SK-N-SH (cell line): Measurements from ENCODE around the gene HOXD10. TPM values are rescaled to one million over a fixed set of nuclear protein-coding genes. Genes with fewer than 3 reads are reported as not detected.

ENCODE experiments used
- CTCF ChIA-PET: fragments of 300-600, 350-600 bp; formaldehyde crosslinking; extraction: SDS; loops from one replicate; lab custom pipeline; 2021; lab: Yijun Ruan, JAX
- POLR2A ChIA-PET: fragments of 350-600 bp; sonication (Branson Sonifier 250); formaldehyde crosslinking; extraction: SDS; loops from one replicate; lab custom pipeline; 2020; ENCODE audit warnings: antibody characterized with exemption, inconsistent platforms; lab: Yijun Ruan, JAX
- DNase-seq: peaks from one replicate; pipeline ENCODE4 v3.0.0; 2012
- H2AFZ ChIP-seq: fragments of 200-600 bp; sonication (generic); 2 replicates; pipeline ENCODE4 v1.8.1; 2016; ENCODE audit warnings: antibody characterized with exemption, mild to moderate bottlenecking, low read depth
- H3F3A ChIP-seq: fragments of 200-600 bp; sonication (generic); replicated peaks from 2 replicates; pipeline ENCODE3; 2016; ENCODE audit warnings: antibody characterized with exemption, mild to moderate bottlenecking; ENCODE audit not compliant: insufficient read depth
- H3K27ac ChIP-seq, 2 experiments: fragments of 200-500 bp in 1 of 2; fragments of 200-600 bp in 1 of 2; sonication (Bioruptor generic) in 1 of 2; sonication (generic), shearing (Covaris generic) in 1 of 2; 2 replicates each; pipeline versions ENCODE4 v1.5.1 to v1.6.1; 2014 to 2016; ENCODE audit warnings: low read depth in 2 of 2, inconsistent platforms in 1 of 2, low read length in 1 of 2, mild to moderate bottlenecking in 1 of 2, mixed read lengths in 1 of 2
- H3K27me3 ChIP-seq: fragments of 200-600 bp; sonication (generic), shearing (Covaris generic); 2 replicates; pipeline ENCODE4 v1.6.1; 2016; ENCODE audit warnings: mixed run types; ENCODE audit not compliant: insufficient read depth
- H3K36me3 ChIP-seq, 2 experiments: fragments of 200-500 bp in 1 of 2; fragments of 200-600 bp in 1 of 2; sonication (Bioruptor generic) in 1 of 2; sonication (generic) in 1 of 2; replicated peaks in 1 of 2; 2 replicates each; pipeline versions ENCODE3 to v1.5.1; 2014 to 2016; ENCODE audit warnings: low read length in 1 of 2, mild to moderate bottlenecking in 1 of 2; ENCODE audit not compliant: insufficient read depth in 2 of 2, control insufficient read depth in 1 of 2
- H3K4me1 ChIP-seq, 2 experiments: fragments of 200-500 bp in 1 of 2; fragments of 200-600 bp in 1 of 2; sonication (Bioruptor generic) in 1 of 2; sonication (generic), shearing (Covaris generic) in 1 of 2; 2 replicates each; pipeline versions ENCODE4 v1.5.1 to v1.6.1; 2014 to 2016; ENCODE audit warnings: low read depth in 1 of 2, low read length in 1 of 2, mixed run types in 1 of 2; ENCODE audit not compliant: insufficient read depth in 2 of 2, control insufficient read depth in 1 of 2
- H3K4me2 ChIP-seq: fragments of 200-600 bp; sonication (generic), shearing (Covaris generic); 2 replicates; pipeline ENCODE4 v1.6.1; 2017; ENCODE audit warnings: mixed run types
- H3K4me3 ChIP-seq, 2 experiments: fragments of 200-500 bp in 1 of 2; fragments of 200-600 bp in 1 of 2; sonication (Bioruptor generic) in 1 of 2; sonication (generic), shearing (Covaris generic) in 1 of 2; 2 replicates each; pipeline versions ENCODE4 v1.5.1 to v1.8.1; 2014 to 2016; ENCODE audit warnings: low read depth in 2 of 2, inconsistent platforms in 1 of 2, low read length in 1 of 2, mild to moderate bottlenecking in 1 of 2, mixed read lengths in 1 of 2, moderate library complexity in 1 of 2
- H3K79me2 ChIP-seq: fragments of 200-600 bp; sonication (generic); 2 replicates; pipeline ENCODE4 v1.8.1; 2017; ENCODE audit warnings: mild to moderate bottlenecking; ENCODE audit not compliant: insufficient read depth
- H3K9ac ChIP-seq: fragments of 200-600 bp; sonication (generic); 2 replicates; pipeline ENCODE4 v1.6.1; 2017; ENCODE audit warnings: mixed run types
- H3K9me2 ChIP-seq: fragments of 200-600 bp; sonication (generic); 2 replicates; pipeline ENCODE4 v1.6.1; 2017; ENCODE audit warnings: mixed run types
- H3K9me3 ChIP-seq: fragments of 200-600 bp; sonication (generic); 2 replicates; pipeline ENCODE4 v1.6.1; 2017; ENCODE audit warnings: mixed run types, mild to moderate bottlenecking, moderate library complexity
- H4K20me1 ChIP-seq: fragments of 200-600 bp; sonication (generic); 2 replicates; pipeline ENCODE4 v1.6.1; 2017; ENCODE audit warnings: mild to moderate bottlenecking, mixed run types; ENCODE audit not compliant: insufficient read depth
- EZH2phosphoT487 ChIP-seq: fragments of 200-600 bp; sonication (generic); IDR thresholded peaks from 2 replicates; pipeline ENCODE4 v1.6.1; 2017; ENCODE audit warnings: low read depth, mixed run types, mild to moderate bottlenecking, antibody characterized with exemption, moderate library complexity, borderline replicate concordance
- GABPA ChIP-seq: IDR thresholded peaks from 2 replicates; pipeline ENCODE4 v1.4.0; 2012; ENCODE audit warnings: low read depth, mild to moderate bottlenecking
- GATA2 ChIP-seq: sonication (generic); formaldehyde crosslinking; IDR thresholded peaks from 2 replicates; pipeline ENCODE4 v1.5.0; 2020; ENCODE audit warnings: mild to moderate bottlenecking, missing genetic modification reagents
- JUND ChIP-seq: IDR thresholded peaks from 2 replicates; pipeline ENCODE4 v1.4.0; 2012
- MEF2A ChIP-seq: IDR thresholded peaks from 2 replicates; pipeline ENCODE4 v1.4.0; 2012; ENCODE audit warnings: low read depth, borderline replicate concordance
- NFIC ChIP-seq: IDR thresholded peaks from 2 replicates; pipeline ENCODE4 v1.4.0; 2012; ENCODE audit warnings: borderline replicate concordance
- RXRA ChIP-seq: IDR thresholded peaks from 2 replicates; pipeline ENCODE4 v1.4.0; 2012; ENCODE audit warnings: low read depth, mild to moderate bottlenecking, borderline replicate concordance
- SIN3A ChIP-seq: IDR thresholded peaks from 2 replicates; pipeline ENCODE4 v1.6.1; 2012; ENCODE audit warnings: low read depth, mild to moderate bottlenecking, low read length, moderate library complexity, borderline replicate concordance
- TAF1 ChIP-seq: IDR thresholded peaks from 2 replicates; pipeline ENCODE4 v1.6.1; 2012; ENCODE audit warnings: low read depth, mild to moderate bottlenecking, low read length, moderate library complexity, borderline replicate concordance
- WGBS: methylation state at CpG from one replicate; pipeline ENCODE4 v1.1.6; 2017; ENCODE audit warnings: low lambda C conversion rate; 5-methylcytosine and 5-hydroxymethylcytosine counted together
- polyA plus RNA-seq, 3 experiments: library from polyadenylated mRNA; depleted of rRNA; stranded (reverse); fragments of >200 nt; gene quantifications; 2 replicates each; pipeline ENCODE4 v1.2.3, GENCODE V29; 2012
- TF ChIP-seq, protein P1 (sequence below): fragments of 150-350 bp; IDR thresholded peaks from 2 replicates; pipeline ENCODE4 v1.6.1; 2016; ENCODE audit warnings: mild to moderate bottlenecking, low read depth, low read length
- TF ChIP-seq, protein P2 (sequence below): fragments of 200-600 bp; sonication (generic); IDR thresholded peaks from 2 replicates; pipeline ENCODE4 v1.6.1; 2017; ENCODE audit warnings: antibody characterized with exemption, mild to moderate bottlenecking, moderate library complexity

HOXD10 gene
- polyA plus RNA-seq, 1 of the 3 experiments (the other 2 are of a cell fraction), result 0.10 TPM

DNA sequence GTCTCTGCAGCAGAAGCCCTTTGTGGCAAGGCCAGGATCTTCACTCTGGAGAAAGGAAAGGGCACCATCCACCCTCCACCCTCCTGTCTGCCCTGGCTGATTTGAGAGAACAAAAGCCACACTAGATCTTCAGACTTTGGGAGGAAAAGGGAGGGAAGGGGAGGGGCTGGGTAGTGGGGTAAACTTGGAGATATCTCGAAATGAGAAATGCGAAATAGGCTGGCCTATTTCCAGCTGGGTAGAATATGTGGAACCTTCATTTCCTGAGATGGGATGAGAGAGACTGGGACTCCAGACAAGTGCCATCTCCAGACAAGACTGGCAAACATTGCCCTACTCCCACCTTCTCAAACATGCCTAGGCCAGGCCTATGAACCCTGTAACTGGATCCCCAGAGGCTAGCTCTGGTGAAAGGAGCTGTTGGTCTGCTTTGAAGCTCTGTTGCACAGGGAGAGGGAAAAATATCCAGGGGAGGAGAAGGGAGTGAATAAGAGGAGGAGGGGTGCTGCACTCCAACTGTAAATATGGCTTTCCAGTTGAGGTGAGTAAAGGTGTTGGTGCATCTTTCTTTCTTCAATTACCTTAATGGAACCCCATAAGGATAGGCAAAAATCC, 15.3 kb upstream of the HOXD10 start (continued):
- TF ChIP-seq, protein P1, sequence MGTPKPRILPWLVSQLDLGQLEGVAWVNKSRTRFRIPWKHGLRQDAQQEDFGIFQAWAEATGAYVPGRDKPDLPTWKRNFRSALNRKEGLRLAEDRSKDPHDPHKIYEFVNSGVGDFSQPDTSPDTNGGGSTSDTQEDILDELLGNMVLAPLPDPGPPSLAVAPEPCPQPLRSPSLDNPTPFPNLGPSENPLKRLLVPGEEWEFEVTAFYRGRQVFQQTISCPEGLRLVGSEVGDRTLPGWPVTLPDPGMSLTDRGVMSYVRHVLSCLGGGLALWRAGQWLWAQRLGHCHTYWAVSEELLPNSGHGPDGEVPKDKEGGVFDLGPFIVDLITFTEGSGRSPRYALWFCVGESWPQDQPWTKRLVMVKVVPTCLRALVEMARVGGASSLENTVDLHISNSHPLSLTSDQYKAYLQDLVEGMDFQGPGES, result no peak

DNA sequence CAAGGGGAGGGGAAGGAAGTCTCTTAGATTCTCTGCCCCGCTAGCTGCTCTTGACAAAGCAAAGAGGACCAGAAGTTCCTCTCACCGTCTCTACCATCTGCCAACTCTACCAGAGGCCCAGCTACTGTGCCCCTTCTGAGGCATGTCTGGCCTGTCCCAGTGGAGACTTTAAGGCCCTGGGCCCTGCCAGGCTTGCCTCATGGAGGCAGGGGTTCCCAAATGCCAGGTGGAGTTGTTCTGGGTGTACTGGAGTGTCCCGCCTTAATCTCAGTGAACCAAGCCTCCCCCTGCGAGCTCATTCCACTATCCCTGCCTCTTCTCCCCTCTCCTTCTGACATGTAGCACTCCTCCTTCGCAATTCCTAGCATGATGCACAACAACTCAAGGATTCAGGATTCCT, 14.7 kb upstream of the HOXD10 start:
- H3K9me3 ChIP-seq, result no peaks in the 10 kb centered on the region
- POLR2A ChIA-PET, result interaction anchor here (1.1 kb wide), 1 partner anchor 20 kb away, joined by 3 read pairs; the partner anchor contains the start of gene HOXD9
- H3K27me3 ChIP-seq, result peaks cover 97% of the 10 kb centered on the region
- H3F3A ChIP-seq, result peaks cover 8% of the 10 kb centered on the region
- no peak overlapping the region for H2AFZ ChIP-seq
- no peaks in the 10 kb centered on the region for H3K36me3 ChIP-seq
- H3K27ac ChIP-seq, result no peak overlapping the region
- no peak overlapping the region for H3K4me3 ChIP-seq
- H3K9ac ChIP-seq, result no peak overlapping the region
- WGBS, result 70% methylated on average over 5 of the region's 5 CpGs
- H3K4me1 ChIP-seq, result peaks cover 0 to 26% of the 10 kb centered on the region in 2 experiments; a peak in 3 of 4 replicates
- no peak overlapping the region for H3K4me2 ChIP-seq
- no peak for TF ChIP-seq JUND
- no peak for TF ChIP-seq MEF2A
- no peak for TF ChIP-seq GATA2 (CRISPR knock-in tag)
- TF ChIP-seq RXRA, result no peak
- H3K9me2 ChIP-seq, result no peaks in the 10 kb centered on the region
- no peaks in the 10 kb centered on the region for H3K79me2 ChIP-seq
- DNase-seq, result no peak
- CTCF ChIA-PET, result interaction anchor here (0.9 to 17.7 kb wide), 7 partner anchors 9 to 850 kb away, joined by 3 to 264 read pairs (median 4); partner anchors contain the start of genes HOXD12 and HOXD13
- no peaks in the 10 kb centered on the region for H4K20me1 ChIP-seq

DNA sequence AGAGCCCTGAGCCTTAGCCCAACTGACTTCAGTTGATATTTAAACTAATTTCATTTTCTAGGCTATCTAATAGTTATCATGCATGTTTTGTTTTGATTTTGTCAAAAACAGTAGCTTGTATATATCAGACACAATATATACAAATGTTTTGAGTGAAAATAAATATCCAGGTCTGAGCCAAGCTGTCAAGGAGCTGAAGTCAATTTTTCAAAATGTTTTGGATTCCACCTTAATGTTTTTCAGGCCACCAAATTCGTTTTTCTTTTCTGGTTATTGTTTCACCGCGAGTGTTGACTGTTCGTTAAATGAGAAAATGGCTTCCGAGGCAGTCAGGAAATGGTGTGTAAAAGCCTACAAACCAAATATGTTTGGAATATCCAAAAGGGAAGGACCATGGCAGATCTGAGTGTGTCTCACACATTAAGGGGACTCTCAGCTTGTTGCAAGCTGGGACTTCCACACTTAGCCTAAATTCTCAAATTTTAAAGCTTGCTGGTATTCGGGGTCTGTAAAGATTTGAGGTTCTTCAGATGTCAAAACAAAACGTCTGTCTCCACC, 14.2 kb upstream of the HOXD10 start:
- H3K36me3 ChIP-seq, result no peaks in the 10 kb centered on the region
- DNase-seq, result no peak
- no peak overlapping the region for H3K9ac ChIP-seq
- no peaks in the 10 kb centered on the region for H3K9me2 ChIP-seq
- no peaks in the 10 kb centered on the region for H3K9me3 ChIP-seq
- no peaks in the 10 kb centered on the region for H3K79me2 ChIP-seq
- no peak overlapping the region for H3K4me3 ChIP-seq
- ChIA-PET CTCF (interaction anchor here (0.7 to 17.7 kb wide), 9 partner anchors 9 to 1045 kb away, joined by 3 to 264 read pairs (median 4); partner anchors contain the start of genes HOXD12 and HOXD13), POLR2A (interaction anchor here (1.1 kb wide), 1 partner anchor 20 kb away, joined by 3 read pairs; the partner anchor contains the start of gene HOXD9)
- H3K4me2 ChIP-seq, result no peak overlapping the region
- H3K27me3 ChIP-seq, result peaks cover 97% of the 10 kb centered on the region
- TF ChIP-seq JUND, result no peak
- TF ChIP-seq SIN3A, result no peak
- no peak for TF ChIP-seq GABPA
- TF ChIP-seq, protein P2, sequence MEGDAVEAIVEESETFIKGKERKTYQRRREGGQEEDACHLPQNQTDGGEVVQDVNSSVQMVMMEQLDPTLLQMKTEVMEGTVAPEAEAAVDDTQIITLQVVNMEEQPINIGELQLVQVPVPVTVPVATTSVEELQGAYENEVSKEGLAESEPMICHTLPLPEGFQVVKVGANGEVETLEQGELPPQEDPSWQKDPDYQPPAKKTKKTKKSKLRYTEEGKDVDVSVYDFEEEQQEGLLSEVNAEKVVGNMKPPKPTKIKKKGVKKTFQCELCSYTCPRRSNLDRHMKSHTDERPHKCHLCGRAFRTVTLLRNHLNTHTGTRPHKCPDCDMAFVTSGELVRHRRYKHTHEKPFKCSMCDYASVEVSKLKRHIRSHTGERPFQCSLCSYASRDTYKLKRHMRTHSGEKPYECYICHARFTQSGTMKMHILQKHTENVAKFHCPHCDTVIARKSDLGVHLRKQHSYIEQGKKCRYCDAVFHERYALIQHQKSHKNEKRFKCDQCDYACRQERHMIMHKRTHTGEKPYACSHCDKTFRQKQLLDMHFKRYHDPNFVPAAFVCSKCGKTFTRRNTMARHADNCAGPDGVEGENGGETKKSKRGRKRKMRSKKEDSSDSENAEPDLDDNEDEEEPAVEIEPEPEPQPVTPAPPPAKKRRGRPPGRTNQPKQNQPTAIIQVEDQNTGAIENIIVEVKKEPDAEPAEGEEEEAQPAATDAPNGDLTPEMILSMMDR, result no peak
- TF ChIP-seq NFIC, result no peak
- TF ChIP-seq TAF1, result no peak
- no peak for TF ChIP-seq GATA2 (CRISPR knock-in tag)
- TF ChIP-seq EZH2phosphoT487, result no peak
- H3F3A ChIP-seq, result peaks cover 8% of the 10 kb centered on the region
- H3K4me1 ChIP-seq, result peaks cover 0 to 24% of the 10 kb centered on the region in 2 experiments; a peak in 3 of 4 replicates
- WGBS, result 66% methylated on average over 7 of the region's 7 CpGs
- H3K27ac ChIP-seq, result no peak overlapping the region
- no peak overlapping the region for H2AFZ ChIP-seq
- H4K20me1 ChIP-seq, result no peaks in the 10 kb centered on the region
